GM19467 (cell line): ENCODE results near the gene SLK.

Experiments used
- ATAC-seq: cut with Tn5 transposase; IDR thresholded peaks from one replicate; pipeline ENCODE4 v1.9.1; 2021; ENCODE audit warnings: mild to moderate bottlenecking, moderate library complexity; ENCODE audit not compliant: unreplicated experiment

The SLK gene

GRCh38 chr10:103939522-103939921 lies 27.4 kb upstream of the SLK start:
- no peak for ATAC-seq

- ATAC-seq, result no peak
Measured at GRCh38 chr10:103941801-103942200, 25.1 kb upstream of the SLK start.

- ATAC-seq, result no peak
Measured at GRCh38 chr10:103942866-103943265, 24.1 kb upstream of the SLK start.

- no peak for ATAC-seq
Measured at GRCh38 chr10:103947799-103948516, 19.0 kb upstream of the SLK start.

GRCh38 chr10:103949728-103950127 lies 17.2 kb upstream of the SLK start:
- no peak for ATAC-seq

- ATAC-seq, result no peak
Measured at GRCh38 chr10:103951183-103951582, 15.8 kb upstream of the SLK start.

- no peak for ATAC-seq
Measured at GRCh38 chr10:103951942-103952341, 15.0 kb upstream of the SLK start.

- ATAC-seq, result no peak
Measured at GRCh38 chr10:103954543-103954942, 12.4 kb upstream of the SLK start.

- no peak for ATAC-seq
Measured at GRCh38 chr10:103958996-103959395, 7.9 kb upstream of the SLK start.

GRCh38 chr10:103960103-103960502 lies 6.8 kb upstream of the SLK start:
- no peak for ATAC-seq

- peak; percentile 29 for ATAC-seq
Measured at GRCh38 chr10:103967448-103968071, 620 bp downstream of the SLK start.

- ATAC-seq, result no peak
Measured at GRCh38 chr10:103968441-103969391, 1.8 kb downstream of the SLK start.

GRCh38 chr10:103969436-103969835 lies 2.5 kb downstream of the SLK start:
- no peak for ATAC-seq

- no peak for ATAC-seq
Measured at GRCh38 chr10:103969857-103970627, 3.1 kb downstream of the SLK start.

- no peak for ATAC-seq
Measured at GRCh38 chr10:103975169-103975568, 8.2 kb downstream of the SLK start.

GRCh38 chr10:103977204-103977603 lies 10.3 kb downstream of the SLK start:
- no peak for ATAC-seq

GRCh38 chr10:103979530-103979929 lies 12.6 kb downstream of the SLK start:
- no peak for ATAC-seq

- ATAC-seq, result no peak
Measured at GRCh38 chr10:103980288-103980906, 13.5 kb downstream of the SLK start.

- ATAC-seq, result no peak
Measured at GRCh38 chr10:103982639-103983038, 15.7 kb downstream of the SLK start.

GRCh38 chr10:103983367-103983911 lies 16.5 kb downstream of the SLK start:
- ATAC-seq, result peak; percentile 71
